ENCODE measurements around the gene IQSEC3. TPM values are rescaled to one million over a fixed set of nuclear protein-coding genes. Genes with fewer than 3 reads are reported as not detected.

The IQSEC3 gene
- total and polyA plus RNA-seq, 2 of the 13 experiments (the other 11 are each of a cell fraction or from before 2014, with no cell fraction given), result not detected

- TF ChIP-seq ZNF546 (CRISPR knock-in tag; conservative IDR thresholded peaks at IDR 0.05) (no peak), ZNF570 (CRISPR knock-in tag; IDR thresholded peaks at IDR 0.05; ENCODE audit: borderline replicate concordance) (no peak), ARID5B (CRISPR knock-in tag; IDR thresholded peaks at IDR 0.05) (no peak), JUND (CRISPR knock-in tag; IDR thresholded peaks at IDR 0.05) (no peak), RNF219 (CRISPR knock-in tag; IDR thresholded peaks at IDR 0.05) (no peak), TCF12 (IDR thresholded peaks at IDR 0.05) (no peak), TCF12 (CRISPR knock-in tag; IDR thresholded peaks at IDR 0.05) (no peak), TCF7L2 (IDR thresholded peaks at IDR 0.05; ENCODE audit: low read depth, low read length) (no peak), RFX1 (IDR thresholded peaks at IDR 0.05) (no peak), CEBPG (CRISPR knock-in tag; IDR thresholded peaks at IDR 0.05) (no peak)
These were observed 153.9 kb downstream of the IQSEC3 start (continued) for GRCh38 chr12:220491-220890.
